ENCODE results near the gene PI16. TPM values are rescaled to one million over a fixed set of nuclear protein-coding genes. Genes with fewer than 3 reads are reported as not detected.

The PI16 gene
- total RNA-seq, 1 donor from 2014 or later = 25.9 TPM

DNA sequence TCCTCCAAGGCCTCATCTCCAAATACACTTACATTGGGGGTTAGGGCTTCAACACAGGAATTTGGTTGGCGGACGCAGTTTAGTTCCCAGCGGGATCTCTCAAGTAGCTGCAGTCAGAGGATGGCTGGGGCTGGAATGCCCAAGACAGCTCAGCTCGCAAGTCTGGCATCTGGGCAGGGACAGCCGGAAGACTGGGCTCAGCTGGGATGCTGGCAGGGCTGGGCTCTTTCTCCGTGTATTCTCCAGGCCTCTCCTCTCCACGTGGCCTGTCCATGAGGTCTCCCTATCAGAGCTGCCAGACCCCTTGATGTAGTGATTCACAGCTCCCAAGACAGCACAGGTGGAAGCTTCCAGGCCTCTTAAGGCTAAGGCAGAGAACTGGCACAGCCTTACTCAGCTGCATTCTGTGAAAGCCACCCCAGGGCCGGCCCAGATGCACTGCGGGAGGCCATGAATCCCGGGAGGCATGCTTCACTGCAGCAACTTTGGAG, 55.9 kb downstream of the PI16 start:
- intact Hi-C loops (cut with micrococcal nuclease) = no loop called here

DNA sequence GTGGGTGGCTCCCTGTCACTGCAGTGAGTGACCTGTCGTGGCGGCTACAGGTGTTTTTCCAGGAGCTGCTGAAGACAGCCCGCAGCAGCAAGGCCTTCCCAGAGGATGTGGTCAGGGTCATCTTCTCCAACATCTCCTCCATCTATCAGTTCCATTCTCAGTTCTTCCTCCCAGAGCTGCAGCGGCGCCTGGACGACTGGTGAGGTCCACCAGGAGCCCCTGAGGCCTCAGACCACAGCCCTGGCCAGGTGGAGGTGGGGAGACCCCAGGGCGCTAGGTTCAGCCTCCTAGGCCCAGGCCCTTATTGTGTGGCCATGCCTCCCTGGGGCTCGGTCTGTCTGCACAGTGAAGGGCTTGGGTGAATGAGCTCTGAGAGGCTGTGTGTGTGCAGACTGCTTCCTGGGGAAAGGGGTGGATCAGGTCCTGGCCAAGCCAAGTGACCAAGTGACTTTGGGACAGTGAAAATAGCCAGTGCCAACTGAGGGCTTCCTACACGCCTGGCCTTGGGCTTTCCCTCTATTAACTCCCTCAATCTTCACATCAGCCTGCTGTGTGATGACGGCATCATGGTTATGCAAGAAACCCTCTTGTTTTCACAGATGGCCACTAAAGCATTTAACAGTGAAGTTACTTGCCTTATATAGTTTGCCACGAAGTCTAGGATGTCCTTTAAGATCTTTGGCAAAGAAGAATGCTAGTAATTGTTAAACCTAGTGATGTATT, 57.3 kb downstream of the PI16 start:
- TF ChIP-seq, protein P1, sequence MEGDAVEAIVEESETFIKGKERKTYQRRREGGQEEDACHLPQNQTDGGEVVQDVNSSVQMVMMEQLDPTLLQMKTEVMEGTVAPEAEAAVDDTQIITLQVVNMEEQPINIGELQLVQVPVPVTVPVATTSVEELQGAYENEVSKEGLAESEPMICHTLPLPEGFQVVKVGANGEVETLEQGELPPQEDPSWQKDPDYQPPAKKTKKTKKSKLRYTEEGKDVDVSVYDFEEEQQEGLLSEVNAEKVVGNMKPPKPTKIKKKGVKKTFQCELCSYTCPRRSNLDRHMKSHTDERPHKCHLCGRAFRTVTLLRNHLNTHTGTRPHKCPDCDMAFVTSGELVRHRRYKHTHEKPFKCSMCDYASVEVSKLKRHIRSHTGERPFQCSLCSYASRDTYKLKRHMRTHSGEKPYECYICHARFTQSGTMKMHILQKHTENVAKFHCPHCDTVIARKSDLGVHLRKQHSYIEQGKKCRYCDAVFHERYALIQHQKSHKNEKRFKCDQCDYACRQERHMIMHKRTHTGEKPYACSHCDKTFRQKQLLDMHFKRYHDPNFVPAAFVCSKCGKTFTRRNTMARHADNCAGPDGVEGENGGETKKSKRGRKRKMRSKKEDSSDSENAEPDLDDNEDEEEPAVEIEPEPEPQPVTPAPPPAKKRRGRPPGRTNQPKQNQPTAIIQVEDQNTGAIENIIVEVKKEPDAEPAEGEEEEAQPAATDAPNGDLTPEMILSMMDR (IDR thresholded peaks at IDR 0.05; ENCODE audit: borderline replicate concordance) = no peak
- H3K27me3 ChIP-seq (ENCODE audit: low read depth) = no peaks in the 10 kb centered on the region
- no peak for DNase-seq
- no peaks in the 10 kb centered on the region for H3K9me3 ChIP-seq (replicated peaks)
- H3K4me1 ChIP-seq = peaks cover 5% of the 10 kb centered on the region
- intact Hi-C loops (cut with micrococcal nuclease) = no loop called here
- H3K4me3 ChIP-seq = no peak overlapping the region
- H3K27ac ChIP-seq (replicated peaks) = no peak overlapping the region
- no peaks in the 10 kb centered on the region for H3K36me3 ChIP-seq

More for the DNA sequence above, 55.9 kb downstream of the PI16 start:
- H3K27me3 ChIP-seq (ENCODE audit: low read depth) = no peaks in the 10 kb centered on the region
- no peak overlapping the region for H3K4me3 ChIP-seq
- TF ChIP-seq, protein P1 (IDR thresholded peaks at IDR 0.05; ENCODE audit: borderline replicate concordance) = no peak
- no peak overlapping the region for H3K27ac ChIP-seq (replicated peaks)
- H3K4me1 ChIP-seq = peaks cover 7% of the 10 kb centered on the region
- DNase-seq = no peak
- no peaks in the 10 kb centered on the region for H3K9me3 ChIP-seq (replicated peaks)
- no peaks in the 10 kb centered on the region for H3K36me3 ChIP-seq

DNA sequence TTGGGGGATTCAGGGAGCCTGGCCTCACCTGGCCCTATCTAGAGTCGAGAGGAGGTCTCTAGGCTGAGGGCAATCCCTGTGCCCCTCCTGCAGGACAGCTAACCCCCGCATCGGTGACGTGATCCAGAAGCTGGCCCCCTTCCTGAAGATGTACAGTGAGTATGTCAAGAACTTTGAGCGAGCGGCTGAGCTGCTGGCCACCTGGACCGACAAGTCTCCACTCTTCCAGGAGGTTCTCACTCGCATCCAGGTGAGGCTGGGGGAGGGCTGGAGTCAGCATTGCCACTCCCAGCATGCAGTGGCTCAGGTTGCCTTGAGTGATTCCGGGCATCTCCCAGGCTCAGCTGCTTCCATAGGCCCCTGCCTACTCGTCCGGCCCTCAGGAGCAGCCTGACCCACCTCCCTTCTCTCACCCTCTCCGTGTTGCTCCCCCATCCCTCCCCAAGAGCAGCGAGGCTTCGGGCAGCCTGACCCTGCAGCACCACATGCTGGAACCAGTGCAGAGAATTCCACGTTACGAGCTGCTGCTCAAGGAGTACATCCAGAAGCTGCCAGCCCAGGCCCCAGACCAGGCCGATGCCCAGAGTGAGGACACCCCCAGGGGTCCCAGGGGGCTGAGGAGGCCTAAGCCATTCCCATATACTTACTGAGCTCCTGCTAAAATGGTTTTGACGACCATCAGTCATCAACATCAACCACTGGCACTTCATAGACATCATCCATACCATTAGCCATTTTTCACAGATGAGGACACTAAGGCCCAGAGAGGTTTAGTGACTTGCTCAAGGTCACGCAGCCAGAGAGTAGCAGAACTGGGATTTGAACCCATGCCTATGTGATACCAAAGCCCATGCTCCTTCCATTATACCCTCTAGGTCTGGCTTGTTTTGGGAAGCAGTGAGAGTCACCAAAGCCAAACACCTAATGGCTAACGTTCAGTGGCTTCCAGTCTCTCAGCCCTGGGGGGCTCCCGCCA, 59.3 kb downstream of the PI16 start:
- Histone ChIP-seq H3K4me3 (no peak overlapping the region), H3K27ac (replicated peaks) (no peak overlapping the region), H3K9me3 (replicated peaks) (no peaks in the 10 kb centered on the region), H3K36me3 (no peaks in the 10 kb centered on the region), H3K27me3 (ENCODE audit: low read depth) (no peaks in the 10 kb centered on the region), H3K4me1 (peaks cover 11% of the 10 kb centered on the region)
- intact Hi-C loops (cut with micrococcal nuclease) = no loop called here
- DNase-seq = no peak
- TF ChIP-seq, protein P1 (IDR thresholded peaks at IDR 0.05; ENCODE audit: borderline replicate concordance) = no peak

Other genes starting within 250 kb of the PI16 start
- gene CPNE5, start 115.3 kb upstream of the PI16 start, total RNA-seq = 26.5 TPM
- 69.1 TPM for gene PPIL1, start 79.9 kb upstream of the PI16 start, total RNA-seq
- 76.4 TPM for gene C6orf89, start 68.8 kb upstream of the PI16 start, total RNA-seq
- gene MTCH1, start 31.5 kb downstream of the PI16 start, total RNA-seq = 162 TPM
- 6.0 TPM for gene FGD2, start 50.9 kb downstream of the PI16 start, total RNA-seq
- gene PIM1, start 215.4 kb downstream of the PI16 start, total RNA-seq = 28.9 TPM